Tibial nerve (tissue), 4 donors: Measurements from ENCODE around the gene LSAMP.

ENCODE experiments used
- EP300 ChIP-seq, 2 donors: sonication (generic); formaldehyde crosslinking; IDR thresholded peaks; one replicate each; pipeline ENCODE4 v1.6.1; 2017; ENCODE audit warnings: antibody characterized with exemption in 2 of 2, mild to moderate bottlenecking in 1 of 2
- POLR2A ChIP-seq, 2 donors: fragments of 450-650 bp; IDR thresholded peaks; one replicate each; pipeline ENCODE4 v1.6.1; 2017; ENCODE audit warnings: antibody characterized with exemption in 2 of 2, mild to moderate bottlenecking in 2 of 2, moderate library complexity in 2 of 2
- TF ChIP-seq, protein P1 (sequence below), 5 experiments: fragments of 200-600 bp in 3 of 5; fragments of 450-650 bp in 2 of 5; sonication (generic) in 3 of 5; IDR thresholded peaks; one replicate each; pipeline ENCODE4 v1.5.1; 2016 to 2019; ENCODE audit warnings: antibody characterized with exemption in 5 of 5, mild to moderate bottlenecking in 3 of 5, moderate library complexity in 2 of 5

DNA sequence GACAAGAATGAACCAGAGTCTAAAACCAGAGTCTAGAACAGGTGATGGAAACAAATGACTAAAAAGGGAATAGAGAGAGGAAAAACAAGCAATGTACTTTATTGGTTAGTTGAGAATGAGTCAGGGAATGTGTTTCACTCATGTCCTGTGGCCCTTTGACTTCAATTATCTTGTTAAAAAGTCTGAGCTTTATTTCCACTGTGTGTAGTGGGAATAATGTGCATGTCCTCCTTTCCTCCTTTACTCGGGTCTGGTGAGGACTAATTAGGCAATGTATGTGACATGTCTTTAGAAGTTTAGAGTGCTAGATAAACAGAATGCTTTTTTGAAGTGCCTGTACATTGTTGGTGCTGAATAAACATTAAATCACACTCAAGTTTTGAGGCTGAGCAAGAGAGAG lies 21.3 kb downstream of the LSAMP start:
- TF ChIP-seq, protein P1, sequence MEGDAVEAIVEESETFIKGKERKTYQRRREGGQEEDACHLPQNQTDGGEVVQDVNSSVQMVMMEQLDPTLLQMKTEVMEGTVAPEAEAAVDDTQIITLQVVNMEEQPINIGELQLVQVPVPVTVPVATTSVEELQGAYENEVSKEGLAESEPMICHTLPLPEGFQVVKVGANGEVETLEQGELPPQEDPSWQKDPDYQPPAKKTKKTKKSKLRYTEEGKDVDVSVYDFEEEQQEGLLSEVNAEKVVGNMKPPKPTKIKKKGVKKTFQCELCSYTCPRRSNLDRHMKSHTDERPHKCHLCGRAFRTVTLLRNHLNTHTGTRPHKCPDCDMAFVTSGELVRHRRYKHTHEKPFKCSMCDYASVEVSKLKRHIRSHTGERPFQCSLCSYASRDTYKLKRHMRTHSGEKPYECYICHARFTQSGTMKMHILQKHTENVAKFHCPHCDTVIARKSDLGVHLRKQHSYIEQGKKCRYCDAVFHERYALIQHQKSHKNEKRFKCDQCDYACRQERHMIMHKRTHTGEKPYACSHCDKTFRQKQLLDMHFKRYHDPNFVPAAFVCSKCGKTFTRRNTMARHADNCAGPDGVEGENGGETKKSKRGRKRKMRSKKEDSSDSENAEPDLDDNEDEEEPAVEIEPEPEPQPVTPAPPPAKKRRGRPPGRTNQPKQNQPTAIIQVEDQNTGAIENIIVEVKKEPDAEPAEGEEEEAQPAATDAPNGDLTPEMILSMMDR (IDR thresholded peaks at IDR 0.05): no peak
- no peak for TF ChIP-seq POLR2A (IDR thresholded peaks at IDR 0.05)
- TF ChIP-seq EP300 (IDR thresholded peaks at IDR 0.05): no peak
